Thymus (tissue), 11 donors: ENCODE data around the gene ERGIC3. TPM values are rescaled to one million over a fixed set of nuclear protein-coding genes. Genes with fewer than 3 reads are reported as not detected.

Source experiments
- DNase-seq, 9 donors: peaks; one replicate each; pipeline ENCODE4 v3.0.0-alpha.2; 2013; ENCODE audit warnings: low spot score in 9 of 9, low read depth in 6 of 9, missing footprints in 1 of 9
- H3K27ac ChIP-seq, 2 donors: one replicate each; pipeline ENCODE4 v1.5.1; 2013; ENCODE audit warnings: control low read depth in 1 of 2, low read depth in 1 of 2, low read length in 1 of 2, mild to moderate bottlenecking in 1 of 2, moderate library complexity in 1 of 2
- H3K27me3 ChIP-seq, 2 donors: one replicate each; pipeline ENCODE4 v1.5.1; 2013; ENCODE audit warnings: low read length in 1 of 2; ENCODE audit not compliant: control insufficient read depth in 2 of 2, insufficient read depth in 1 of 2
- H3K36me3 ChIP-seq, 2 donors: one replicate each; pipeline ENCODE4 v1.5.1; 2013; ENCODE audit warnings: low read length in 1 of 2, mild to moderate bottlenecking in 1 of 2, moderate library complexity in 1 of 2; ENCODE audit not compliant: control insufficient read depth in 2 of 2, insufficient read depth in 2 of 2
- H3K4me1 ChIP-seq, 2 donors: one replicate each; pipeline ENCODE4 v1.5.1; 2013; ENCODE audit warnings: low read length in 2 of 2; ENCODE audit not compliant: control insufficient read depth in 2 of 2, insufficient read depth in 2 of 2
- H3K4me3 ChIP-seq, 2 donors: one replicate each; pipeline ENCODE4 v1.5.1; 2013; ENCODE audit warnings: low read length in 2 of 2, control low read depth in 1 of 2, mild to moderate bottlenecking in 1 of 2
- H3K9me3 ChIP-seq, 2 donors: one replicate each; pipeline ENCODE4 v1.5.1; 2013; ENCODE audit warnings: low read length in 1 of 2, mild to moderate bottlenecking in 1 of 2; ENCODE audit not compliant: control insufficient read depth in 2 of 2, insufficient read depth in 1 of 2
- WGBS: extraction: QIAGEN DNeasy Blood & Tissue Kit; methylation state at CpG from one replicate; pipeline ENCODE4 v1.1.7; 2013; 5-methylcytosine and 5-hydroxymethylcytosine counted together
- polyA plus RNA-seq: library from polyadenylated mRNA; stranded (reverse); fragments of 200-250 nt; gene quantifications from one replicate; pipeline ENCODE4 v1.2.3, GENCODE V29; 2013
- total RNA-seq: library from RNA; stranded (reverse); fragments of 120-200 nt; gene quantifications from one replicate; pipeline ENCODE4 v1.2.4, GENCODE V29; 2013
- donor health status: healthy.

Gene ERGIC3
- total and polyA plus RNA-seq, 2 donors = 157 to 181 TPM

GRCh38 chr20:35592339-35592974, 50.6 kb downstream of the ERGIC3 start:
- Histone ChIP-seq H3K9me3 (no peaks in the 10 kb centered on the region), H3K4me3 (no peak overlapping the region), H3K27me3 (peaks cover 0 to 17% of the 10 kb centered on the region in 2 donors), H3K4me1 (no peaks in the 10 kb centered on the region), H3K27ac (no peak overlapping the region), H3K36me3 (no peaks in the 10 kb centered on the region)
- DNase-seq = no peak
- WGBS = 2% methylated on average over 2 of the region's 2 CpGs

- WGBS = 97% methylated on average over 17 of the region's 17 CpGs
- peaks cover 0 to 3% of the 10 kb centered on the region in 2 donors for H3K9me3 ChIP-seq
- peaks cover 14 to 46% of the 10 kb centered on the region in 2 donors for H3K27me3 ChIP-seq
- peaks cover 0 to under 1% of the 10 kb centered on the region in 2 donors for H3K4me1 ChIP-seq
- DNase-seq = no peak
- H3K4me3 ChIP-seq = no peak overlapping the region
- no peak overlapping the region for H3K27ac ChIP-seq
- no peaks in the 10 kb centered on the region for H3K36me3 ChIP-seq
These were observed 53.6 kb downstream of the ERGIC3 start for GRCh38 chr20:35595456-35595855.

GRCh38 chr20:35595901-35596300, 54.0 kb downstream of the ERGIC3 start:
- DNase-seq = no peak
- H3K27ac ChIP-seq = no peak overlapping the region

GRCh38 chr20:35597186-35597585, 55.3 kb downstream of the ERGIC3 start:
- 97% methylated on average over 2 of the region's 2 CpGs for WGBS
- peaks cover 30 to 64% of the 10 kb centered on the region in 2 donors for H3K27me3 ChIP-seq
- peaks cover 9 to 14% of the 10 kb centered on the region in 2 donors for H3K4me1 ChIP-seq
- H3K9me3 ChIP-seq = peaks cover 0 to 11% of the 10 kb centered on the region in 2 donors
- DNase-seq = no peak
- H3K36me3 ChIP-seq = no peaks in the 10 kb centered on the region
- no peak overlapping the region for H3K27ac ChIP-seq
- H3K4me3 ChIP-seq = no peak overlapping the region

More at GRCh38 chr20:35595901-35596300, 54.0 kb downstream of the ERGIC3 start:
- 94% methylated on average over 7 of the region's 7 CpGs for WGBS
- peaks cover 18 to 51% of the 10 kb centered on the region in 2 donors for H3K27me3 ChIP-seq
- peaks cover 0 to 6% of the 10 kb centered on the region in 2 donors for H3K9me3 ChIP-seq
- H3K4me1 ChIP-seq = peaks cover 3 to 5% of the 10 kb centered on the region in 2 donors
- H3K36me3 ChIP-seq = no peaks in the 10 kb centered on the region
- no peak overlapping the region for H3K4me3 ChIP-seq

GRCh38 chr20:35598476-35598875, 56.6 kb downstream of the ERGIC3 start:
- no peaks in the 10 kb centered on the region for H3K36me3 ChIP-seq
- H3K9me3 ChIP-seq = peaks cover 0 to 11% of the 10 kb centered on the region in 2 donors
- H3K4me3 ChIP-seq = no peak overlapping the region
- no peak overlapping the region for H3K27ac ChIP-seq
- DNase-seq = no peak
- 88% methylated on average over 7 of the region's 7 CpGs for WGBS
- peaks cover 9 to 14% of the 10 kb centered on the region in 2 donors for H3K4me1 ChIP-seq
- H3K27me3 ChIP-seq = peaks cover 36 to 77% of the 10 kb centered on the region in 2 donors

GRCh38 chr20:35598899-35599775, 57.3 kb downstream of the ERGIC3 start:
- no peak for DNase-seq
- Histone ChIP-seq H3K36me3 (no peaks in the 10 kb centered on the region), H3K27me3 (peaks cover 36 to 83% of the 10 kb centered on the region in 2 donors), H3K4me3 (no peak overlapping the region), H3K27ac (no peak overlapping the region), H3K9me3 (peaks cover 0 to 11% of the 10 kb centered on the region in 2 donors), H3K4me1 (peaks cover 9 to 14% of the 10 kb centered on the region in 2 donors)
- WGBS = 89% methylated on average over 22 of the region's 22 CpGs

- Histone ChIP-seq H3K9me3 (peaks cover 0 to 11% of the 10 kb centered on the region in 2 donors), H3K27ac (no peak overlapping the region), H3K36me3 (no peaks in the 10 kb centered on the region), H3K4me3 (no peak overlapping the region), H3K4me1 (peaks cover 9 to 14% of the 10 kb centered on the region in 2 donors), H3K27me3 (peaks cover 36 to 87% of the 10 kb centered on the region in 2 donors)
- no peak for DNase-seq
- 98% methylated on average over 9 of the region's 9 CpGs for WGBS
These were observed 57.9 kb downstream of the ERGIC3 start for GRCh38 chr20:35599776-35600120.

GRCh38 chr20:35600176-35600992, 58.5 kb downstream of the ERGIC3 start:
- H3K9me3 ChIP-seq = peaks cover 0 to 11% of the 10 kb centered on the region in 2 donors
- H3K4me3 ChIP-seq = peak overlapping the region in 1 of 2 donors; percentile 57
- 30% methylated on average over 34 of the region's 34 CpGs for WGBS
- peaks cover 9 to 14% of the 10 kb centered on the region in 2 donors for H3K4me1 ChIP-seq
- peaks cover 36 to 85% of the 10 kb centered on the region in 2 donors for H3K27me3 ChIP-seq
- no peak overlapping the region for H3K27ac ChIP-seq
- no peak for DNase-seq
- no peaks in the 10 kb centered on the region for H3K36me3 ChIP-seq
